Neural progenitor cell (in vitro differentiated cells): ENCODE measurements around the gene GALNT18. TPM values are rescaled to one million over a fixed set of nuclear protein-coding genes. Genes with fewer than 3 reads are reported as not detected.
A peak's percentile ranks its signal among the peaks of the same experiment; 100 is the strongest.

Source experiments
- DNase-seq: peaks from one replicate; pipeline ENCODE4 v3.0.0-alpha.2; 2016; ENCODE audit warnings: low spot score
- H2AFZ ChIP-seq: fragments of 200-600 bp; sonication (generic); replicated peaks from 2 replicates; pipeline ENCODE4 v1.6.1; 2016; ENCODE audit warnings: antibody characterized with exemption
- H3F3A ChIP-seq: fragments of 200-600 bp; sonication (generic); 2 replicates; pipeline ENCODE4 v1.6.1; 2016; ENCODE audit warnings: antibody characterized with exemption, low read depth
- H3K27ac ChIP-seq: fragments of 200-600 bp; sonication (generic); 2 replicates; pipeline ENCODE4 v1.5.1; 2016; ENCODE audit warnings: mild to moderate bottlenecking
- H3K27me3 ChIP-seq: fragments of 200-600 bp; sonication (generic); 2 replicates; pipeline ENCODE4 v1.6.1; 2016; ENCODE audit warnings: mild to moderate bottlenecking, moderate library complexity
- H3K36me3 ChIP-seq: fragments of 200-600 bp; sonication (generic); 2 replicates; pipeline ENCODE4 v1.5.1; 2016
- H3K4me1 ChIP-seq: fragments of 200-600 bp; sonication (generic); 2 replicates; pipeline ENCODE4 v1.6.1; 2016; ENCODE audit warnings: mixed run types
- H3K4me2 ChIP-seq: fragments of 200-600 bp; sonication (generic); 2 replicates; pipeline ENCODE4 v1.6.1; 2016
- H3K4me3 ChIP-seq: fragments of 200-600 bp; sonication (generic); 2 replicates; pipeline ENCODE4 v1.5.1; 2016
- H3K79me2 ChIP-seq: fragments of 200-600 bp; sonication (generic); 2 replicates; pipeline ENCODE4 v1.6.1; 2016; ENCODE audit warnings: low read depth
- H3K9ac ChIP-seq: fragments of 200-600 bp; sonication (generic); 2 replicates; pipeline ENCODE4 v1.6.1; 2016
- H3K9me3 ChIP-seq: fragments of 200-600 bp; sonication (generic); 2 replicates; pipeline ENCODE4 v1.5.1; 2016; ENCODE audit warnings: low read depth
- H4K20me1 ChIP-seq: fragments of 200-600 bp; sonication (generic); 2 replicates; pipeline ENCODE4 v1.6.1; 2016; ENCODE audit warnings: low read depth
- H3K27ac Mint-ChIP-seq: 3 replicates; pipeline ENCODE4 v1.8.0; 2021; ENCODE audit warnings: mixed read lengths
- H3K27me3 Mint-ChIP-seq: 2 replicates; pipeline ENCODE4 v1.8.0; 2022; ENCODE audit warnings: low read depth, mild to moderate bottlenecking, inconsistent platforms, moderate library complexity, mixed read lengths; ENCODE audit not compliant: insufficient read depth
- H3K36me3 Mint-ChIP-seq: 3 replicates; pipeline ENCODE4 v1.8.0; 2021; ENCODE audit warnings: mixed read lengths
- H3K4me1 Mint-ChIP-seq: 3 replicates; pipeline ENCODE4 v1.8.0; 2021; ENCODE audit warnings: mixed read lengths
- H3K4me3 Mint-ChIP-seq: 3 replicates; pipeline ENCODE4 v1.8.0; 2021; ENCODE audit warnings: mild to moderate bottlenecking, moderate library complexity, mixed read lengths
- H3K9me3 Mint-ChIP-seq: 3 replicates; pipeline ENCODE4 v1.8.0; 2020; ENCODE audit warnings: mixed read lengths
- EZH2 ChIP-seq: fragments of 200-600 bp; sonication (generic); IDR thresholded peaks from 2 replicates; pipeline ENCODE4 v1.6.1; 2017; ENCODE audit warnings: antibody characterized with exemption, mild to moderate bottlenecking, moderate library complexity
- EZH2phosphoT487 ChIP-seq: fragments of 200-600 bp; sonication (generic); IDR thresholded peaks from 2 replicates; pipeline ENCODE4 v1.6.1; 2017; ENCODE audit warnings: antibody characterized with exemption
- total RNA-seq: library from RNA; depleted of rRNA; stranded (reverse); fragments of >200 nt; gene quantifications from 2 replicates; pipeline ENCODE4 v1.2.3, GENCODE V29; 2015; ENCODE audit warnings: low replicate concordance
- TF ChIP-seq, protein P1 (sequence below): fragments of 200-600 bp; sonication (generic); IDR thresholded peaks from 2 replicates; pipeline ENCODE4 v1.5.1; 2017; ENCODE audit warnings: antibody characterized with exemption, mild to moderate bottlenecking

Gene GALNT18
- total RNA-seq, 1 donor from 2014 or later, result 2.4 TPM

DNA sequence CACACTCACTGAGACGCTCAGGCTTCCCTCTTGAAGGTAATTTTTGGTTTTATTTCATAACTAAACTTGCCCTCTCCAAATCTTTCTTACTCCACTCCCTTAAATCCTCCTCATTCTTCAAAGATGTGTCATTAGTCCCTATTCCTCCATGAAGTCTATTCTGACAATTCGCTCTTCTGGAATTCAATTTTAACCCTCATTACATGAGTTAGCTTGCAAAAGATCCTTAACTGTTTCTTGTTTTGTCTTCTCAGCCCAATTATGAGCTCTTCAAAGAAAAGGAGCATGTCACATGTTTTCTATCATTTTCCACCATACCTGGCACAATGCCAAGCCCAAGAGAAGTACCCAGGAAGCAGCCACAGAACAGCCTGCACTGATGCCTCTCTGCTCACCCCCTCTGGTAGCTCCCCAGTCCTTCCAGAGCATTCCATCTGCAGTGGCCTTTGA lies 13.0 kb downstream of the GALNT18 start:
- Histone ChIP-seq H3K36me3 (no peaks in the 10 kb centered on the region), H3K4me1 (peaks cover 11% of the 10 kb centered on the region), H4K20me1 (no peaks in the 10 kb centered on the region), H2AFZ (no peak overlapping the region), H3K9ac (no peak overlapping the region), H3K9me3 (no peaks in the 10 kb centered on the region), H3K4me2 (no peak overlapping the region), H3K27ac (no peak overlapping the region), H3K79me2 (no peaks in the 10 kb centered on the region), H3F3A (peaks cover 4% of the 10 kb centered on the region), H3K4me3 (no peak overlapping the region), H3K27me3 (no peaks in the 10 kb centered on the region)
- Mint-ChIP-seq H3K4me1 (peaks cover 6% of the 10 kb centered on the region), H3K27ac (no peak overlapping the region), H3K4me3 (no peak overlapping the region), H3K9me3 (peaks cover 2% of the 10 kb centered on the region), H3K36me3 (no peaks in the 10 kb centered on the region), H3K27me3 (peaks cover 2% of the 10 kb centered on the region)
- no peak for TF ChIP-seq EZH2phosphoT487
- TF ChIP-seq, protein P1, sequence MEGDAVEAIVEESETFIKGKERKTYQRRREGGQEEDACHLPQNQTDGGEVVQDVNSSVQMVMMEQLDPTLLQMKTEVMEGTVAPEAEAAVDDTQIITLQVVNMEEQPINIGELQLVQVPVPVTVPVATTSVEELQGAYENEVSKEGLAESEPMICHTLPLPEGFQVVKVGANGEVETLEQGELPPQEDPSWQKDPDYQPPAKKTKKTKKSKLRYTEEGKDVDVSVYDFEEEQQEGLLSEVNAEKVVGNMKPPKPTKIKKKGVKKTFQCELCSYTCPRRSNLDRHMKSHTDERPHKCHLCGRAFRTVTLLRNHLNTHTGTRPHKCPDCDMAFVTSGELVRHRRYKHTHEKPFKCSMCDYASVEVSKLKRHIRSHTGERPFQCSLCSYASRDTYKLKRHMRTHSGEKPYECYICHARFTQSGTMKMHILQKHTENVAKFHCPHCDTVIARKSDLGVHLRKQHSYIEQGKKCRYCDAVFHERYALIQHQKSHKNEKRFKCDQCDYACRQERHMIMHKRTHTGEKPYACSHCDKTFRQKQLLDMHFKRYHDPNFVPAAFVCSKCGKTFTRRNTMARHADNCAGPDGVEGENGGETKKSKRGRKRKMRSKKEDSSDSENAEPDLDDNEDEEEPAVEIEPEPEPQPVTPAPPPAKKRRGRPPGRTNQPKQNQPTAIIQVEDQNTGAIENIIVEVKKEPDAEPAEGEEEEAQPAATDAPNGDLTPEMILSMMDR, result no peak
- no peak for TF ChIP-seq EZH2
- no peak for DNase-seq

DNA sequence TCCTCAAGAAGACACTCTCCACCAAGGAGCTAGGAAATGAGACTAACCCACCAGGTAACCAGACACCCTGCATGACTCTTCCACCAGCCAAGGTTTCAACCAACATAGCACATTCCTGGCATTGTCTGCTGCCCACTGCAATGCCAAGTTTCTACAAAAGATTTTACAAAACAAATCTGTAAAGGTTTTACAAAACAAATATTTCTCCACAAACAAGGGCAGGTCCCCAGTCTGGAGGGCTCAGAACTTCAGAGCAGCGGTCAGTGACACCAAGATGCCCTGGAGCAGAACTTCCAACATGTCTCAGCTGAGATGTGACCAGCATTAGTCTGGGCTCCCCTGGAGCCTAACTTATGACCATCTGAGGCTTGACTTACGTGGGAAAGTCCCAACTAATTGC lies 14.0 kb downstream of the GALNT18 start:
- peaks cover 2% of the 10 kb centered on the region for H3K9me3 Mint-ChIP-seq
- Histone ChIP-seq H3K4me1 (peaks cover 11% of the 10 kb centered on the region), H2AFZ (no peak overlapping the region), H3K79me2 (no peaks in the 10 kb centered on the region), H3F3A (peaks cover 4% of the 10 kb centered on the region), H3K9ac (no peak overlapping the region), H3K36me3 (no peaks in the 10 kb centered on the region), H3K4me2 (no peak overlapping the region), H4K20me1 (no peaks in the 10 kb centered on the region), H3K4me3 (no peak overlapping the region), H3K27ac (no peak overlapping the region), H3K9me3 (no peaks in the 10 kb centered on the region), H3K27me3 (no peaks in the 10 kb centered on the region)
- peaks cover 2% of the 10 kb centered on the region for H3K27me3 Mint-ChIP-seq
- H3K4me1 Mint-ChIP-seq, result peaks cover 6% of the 10 kb centered on the region
- no peak for DNase-seq
- TF ChIP-seq EZH2, result no peak
- TF ChIP-seq EZH2phosphoT487, result no peak
- TF ChIP-seq, protein P1, result no peak
- H3K27ac Mint-ChIP-seq, result no peak overlapping the region
- H3K4me3 Mint-ChIP-seq, result no peak overlapping the region
- no peaks in the 10 kb centered on the region for H3K36me3 Mint-ChIP-seq

DNA sequence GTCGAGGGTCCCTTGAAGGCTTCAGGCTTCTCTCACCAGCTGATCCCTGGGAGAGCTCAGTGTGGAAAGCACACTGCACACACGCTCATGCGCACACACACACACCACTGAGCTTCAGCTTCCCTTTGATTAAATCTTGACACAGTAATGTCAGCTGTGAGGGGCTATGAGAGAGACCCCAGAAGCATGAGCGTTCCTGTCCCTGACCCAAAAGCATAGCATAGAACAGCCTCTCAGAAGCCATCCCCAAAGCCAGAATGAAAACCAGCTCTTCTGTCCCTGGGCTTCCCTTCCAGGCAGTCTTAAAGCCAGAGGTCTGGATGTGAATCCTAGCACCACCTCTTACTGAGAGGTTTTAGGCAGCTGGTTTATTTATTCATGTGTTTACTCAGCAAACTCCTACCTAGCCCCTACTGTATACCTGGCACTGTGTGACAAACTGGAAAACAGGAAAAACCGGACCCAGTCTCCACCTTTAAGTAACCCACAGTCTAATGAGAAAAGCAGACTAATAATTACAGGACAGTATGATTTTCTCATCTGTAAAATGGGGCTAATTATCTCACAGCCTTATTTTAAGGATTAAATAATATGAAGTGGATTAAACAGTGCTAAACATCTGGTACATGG lies 15.9 kb downstream of the GALNT18 start:
- peaks cover 4% of the 10 kb centered on the region for H3F3A ChIP-seq
- H3K27me3 ChIP-seq, result no peaks in the 10 kb centered on the region
- H3K4me1 ChIP-seq, result peaks cover 11% of the 10 kb centered on the region
- Mint-ChIP-seq H3K27me3 (peaks cover 2% of the 10 kb centered on the region), H3K4me1 (peaks cover 6% of the 10 kb centered on the region), H3K27ac (peak overlapping the region; percentile 23), H3K9me3 (peaks cover 2% of the 10 kb centered on the region), H3K36me3 (no peaks in the 10 kb centered on the region), H3K4me3 (no peak overlapping the region)
- H3K9me3 ChIP-seq, result no peaks in the 10 kb centered on the region
- TF ChIP-seq EZH2phosphoT487 (no peak), EZH2 (no peak)
- TF ChIP-seq, protein P1, result no peak
- no peak overlapping the region for H2AFZ ChIP-seq
- H3K79me2 ChIP-seq, result no peaks in the 10 kb centered on the region
- no peaks in the 10 kb centered on the region for H3K36me3 ChIP-seq
- no peak overlapping the region for H3K27ac ChIP-seq
- no peak overlapping the region for H3K4me3 ChIP-seq
- DNase-seq, result no peak
- no peaks in the 10 kb centered on the region for H4K20me1 ChIP-seq
- no peak overlapping the region for H3K9ac ChIP-seq
- H3K4me2 ChIP-seq, result no peak overlapping the region
